Measurements from ENCODE around the gene CHST9. TPM values are rescaled to one million over a fixed set of nuclear protein-coding genes. Genes with fewer than 3 reads are reported as not detected.

Gene CHST9
- polyA plus RNA-seq, 3 donors: not detected

GRCh38 chr18:26993568-26993967, 191.5 kb downstream of the CHST9 start:
- 95% methylated on average over 5 of the region's 6 CpGs for WGBS (ENCODE audit: insufficient coverage)
- peaks cover 1 to 3% (median 3%) of the 10 kb centered on the region in 3 donors for H3K27me3 Mint-ChIP-seq (ENCODE audit: low read depth in 3 of 3)
- no peaks in the 10 kb centered on the region for H3K27me3 ChIP-seq (ENCODE audit: control insufficient read depth in 2 of 2, insufficient read depth in 2 of 2, low read length in 2 of 2)
- H3K27ac ChIP-seq (ENCODE audit: low read depth in 1 of 2, low read length in 2 of 2): no peak overlapping the region
- no peaks in the 10 kb centered on the region for H3K9me3 ChIP-seq (replicated peaks in 1 of 2; ENCODE audit: control insufficient read depth in 1 of 2, insufficient read depth in 1 of 2, low read length in 2 of 2)
- H3K27ac Mint-ChIP-seq: no peak overlapping the region
- H3K79me2 ChIP-seq (ENCODE audit: insufficient read depth, low read length): no peaks in the 10 kb centered on the region
- TF ChIP-seq CTCF (IDR thresholded peaks at IDR 0.05): no peak
- no peak overlapping the region for H3K9ac ChIP-seq (ENCODE audit: insufficient read depth, low read length, poor library complexity, severe bottlenecking)
- H2AFZ ChIP-seq (ENCODE audit: insufficient read depth, low read depth, low read length, poor library complexity, severe bottlenecking): no peak overlapping the region
- no peaks in the 10 kb centered on the region for H4K20me1 ChIP-seq (ENCODE audit: insufficient read depth, low read length)
- no peak for DNase-seq
- intact Hi-C loops (cut with micrococcal nuclease): no loop called here
- H3K4me3 Mint-ChIP-seq: no peak overlapping the region
- no peaks in the 10 kb centered on the region for H3K4me1 ChIP-seq (ENCODE audit: control insufficient read depth in 1 of 2, insufficient read depth in 2 of 2, low read length in 2 of 2)
- no peak overlapping the region for H3K4me2 ChIP-seq (replicated peaks; ENCODE audit: extremely low read depth, low read length, poor library complexity, severe bottlenecking)
- H3K4me1 Mint-ChIP-seq: no peaks in the 10 kb centered on the region
- H3K36me3 ChIP-seq (replicated peaks in 1 of 2; ENCODE audit: control insufficient read depth in 1 of 2, insufficient read depth in 2 of 2, low read length in 2 of 2): no peaks in the 10 kb centered on the region
- no peaks in the 10 kb centered on the region for H3K36me3 Mint-ChIP-seq
- peaks cover 0 to 2% (median 2%) of the 10 kb centered on the region in 7 donors for H3K9me3 Mint-ChIP-seq
- no peak overlapping the region for H3K4me3 ChIP-seq (replicated peaks in 1 of 3; ENCODE audit: low read depth in 2 of 3, low read length in 3 of 3)

DNA sequence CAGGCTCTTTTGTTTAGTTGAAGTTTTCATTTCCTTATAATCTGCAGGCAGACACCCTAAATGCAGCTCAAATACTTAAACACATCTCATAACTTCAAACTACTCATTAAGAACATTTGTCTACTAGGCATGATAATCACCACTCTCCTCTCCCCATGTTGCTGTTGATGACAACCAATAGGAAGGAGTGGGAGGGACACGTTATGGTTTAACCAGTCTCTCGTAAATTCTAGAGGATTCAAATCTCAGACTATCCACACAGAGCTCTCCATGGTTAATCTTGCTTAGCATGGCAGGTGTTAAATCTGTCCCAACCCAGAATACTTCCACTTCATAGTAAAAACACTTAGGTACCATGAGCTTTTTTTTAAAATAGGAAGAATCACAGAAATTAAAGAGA, 192.2 kb downstream of the CHST9 start:
- H3K4me1 ChIP-seq (ENCODE audit: control insufficient read depth in 1 of 2, insufficient read depth in 2 of 2, low read length in 2 of 2): no peaks in the 10 kb centered on the region
- H3K9ac ChIP-seq (ENCODE audit: insufficient read depth, low read length, poor library complexity, severe bottlenecking): no peak overlapping the region
- Mint-ChIP-seq H3K27me3 (ENCODE audit: low read depth in 3 of 3) (peaks cover 1 to 3% (median 2%) of the 10 kb centered on the region in 3 donors), H3K4me1 (no peaks in the 10 kb centered on the region), H3K4me3 (no peak overlapping the region), H3K9me3 (peaks cover 0 to 2% (median 2%) of the 10 kb centered on the region in 7 donors), H3K36me3 (no peaks in the 10 kb centered on the region), H3K27ac (no peak overlapping the region)
- no peaks in the 10 kb centered on the region for H3K36me3 ChIP-seq (replicated peaks in 1 of 2; ENCODE audit: control insufficient read depth in 1 of 2, insufficient read depth in 2 of 2, low read length in 2 of 2)
- no peak overlapping the region for H3K4me3 ChIP-seq (replicated peaks in 1 of 3; ENCODE audit: low read depth in 2 of 3, low read length in 3 of 3)
- no peak for DNase-seq
- intact Hi-C loops (cut with micrococcal nuclease): no loop called here
- no peaks in the 10 kb centered on the region for H4K20me1 ChIP-seq (ENCODE audit: insufficient read depth, low read length)
- no peak overlapping the region for H3K4me2 ChIP-seq (replicated peaks; ENCODE audit: extremely low read depth, low read length, poor library complexity, severe bottlenecking)
- H2AFZ ChIP-seq (ENCODE audit: insufficient read depth, low read depth, low read length, poor library complexity, severe bottlenecking): no peak overlapping the region
- H3K27me3 ChIP-seq (ENCODE audit: control insufficient read depth in 2 of 2, insufficient read depth in 2 of 2, low read length in 2 of 2): no peaks in the 10 kb centered on the region
- H3K79me2 ChIP-seq (ENCODE audit: insufficient read depth, low read length): no peaks in the 10 kb centered on the region
- H3K27ac ChIP-seq (ENCODE audit: low read depth in 1 of 2, low read length in 2 of 2): no peak overlapping the region
- TF ChIP-seq CTCF (IDR thresholded peaks at IDR 0.05): no peak
- no peaks in the 10 kb centered on the region for H3K9me3 ChIP-seq (replicated peaks in 1 of 2; ENCODE audit: control insufficient read depth in 1 of 2, insufficient read depth in 1 of 2, low read length in 2 of 2)
- WGBS (ENCODE audit: insufficient coverage): no CpG with 5 or more reads among the region's 2 CpGs
